Parathyroid adenoma (tissue), 2 donors: ENCODE data around the gene SPOCK2.
A peak's percentile ranks its signal among the peaks of the same experiment; 100 is the strongest.
"Not testable (repeated sequence)": the region's sequence is repeated elsewhere in the genome, so short reads cannot be mapped to it uniquely, and the experiment has no call there.

ENCODE experiments used
- H2AFZ ChIP-seq: fragments of 300-600 bp; sonication (generic); one replicate; pipeline ENCODE4 v1.7.0; 2017; ENCODE audit warnings: antibody characterized with exemption, mild to moderate bottlenecking
- H3K27ac ChIP-seq: fragments of 300-600 bp; sonication (generic); one replicate; pipeline ENCODE4 v1.7.0; 2017
- H3K27me3 ChIP-seq: fragments of 300-600 bp; sonication (generic); one replicate; pipeline ENCODE4 v1.7.0; 2017; ENCODE audit warnings: low read length; ENCODE audit not compliant: control insufficient read depth, insufficient read depth
- H3K36me3 ChIP-seq: fragments of 300-600 bp; sonication (generic); one replicate; pipeline ENCODE4 v1.7.0; 2017; ENCODE audit warnings: low read length; ENCODE audit not compliant: control insufficient read depth, insufficient read depth
- H3K4me1 ChIP-seq: fragments of 300-600 bp; sonication (generic); one replicate; pipeline ENCODE4 v1.7.0; 2017; ENCODE audit warnings: control low read depth
- H3K4me2 ChIP-seq: fragments of 300-600 bp; sonication (generic); one replicate; pipeline ENCODE4 v1.7.0; 2017; ENCODE audit warnings: low read length
- H3K4me3 ChIP-seq: fragments of 300-600 bp; sonication (generic); one replicate; pipeline ENCODE4 v1.7.0; 2017; ENCODE audit warnings: low read depth, low read length
- H3K79me2 ChIP-seq: fragments of 300-600 bp; sonication (generic); one replicate; pipeline ENCODE4 v1.7.0; 2017; ENCODE audit warnings: control low read depth
- H3K9ac ChIP-seq: fragments of 300-600 bp; sonication (generic); one replicate; pipeline ENCODE4 v1.7.0; 2017; ENCODE audit warnings: mild to moderate bottlenecking
- H3K9me3 ChIP-seq: fragments of 300-600 bp; sonication (generic); one replicate; pipeline ENCODE4 v1.7.0; 2017; ENCODE audit warnings: low read length; ENCODE audit not compliant: control insufficient read depth
- CTCF ChIP-seq: fragments of 300-600 bp; sonication (generic); IDR thresholded peaks from one replicate; pipeline ENCODE4 v1.7.0; 2017; ENCODE audit warnings: antibody characterized with exemption, mild to moderate bottlenecking
- donor health status: primary hyperparathyroidism.

SPOCK2 gene

GRCh38 chr10:72087969-72088888 lies at the start of gene SPOCK2:
Gene SPOCK2 (minus strand): TSS chr10:72088551. CDS start chr10:72088328, 223 bp downstream.
- Histone ChIP-seq H3K4me1 (peaks cover 10% of the 10 kb centered on the region), H3K9ac (no peak within 1 kb of the TSS), H3K27me3 (no peaks in the 10 kb centered on the region), H3K27ac (no peak within 1 kb of the TSS), H3K4me2 (peak within 1 kb of the TSS; percentile 53), H3K9me3 (no peaks in the 10 kb centered on the region), H3K79me2 (no peaks in the 10 kb centered on the region), H3K4me3 (peak within 1 kb of the TSS; percentile 40), H2AFZ (peak within 1 kb of the TSS; percentile 70), H3K36me3 (no peaks in the 10 kb centered on the region)
- no peak for TF ChIP-seq CTCF

GRCh38 chr10:72137583-72137982 lies 49.2 kb upstream of the SPOCK2 start:
- TF ChIP-seq CTCF = no peak
- Histone ChIP-seq H3K36me3 (no peaks in the 10 kb centered on the region), H3K4me2 (no peak overlapping the region), H3K79me2 (no peaks in the 10 kb centered on the region), H3K9me3 (no peaks in the 10 kb centered on the region), H3K27ac (no peak overlapping the region), H3K9ac (no peak overlapping the region), H3K4me3 (no peak overlapping the region), H3K4me1 (no peaks in the 10 kb centered on the region), H3K27me3 (no peaks in the 10 kb centered on the region), H2AFZ (no peak overlapping the region)

GRCh38 chr10:72136225-72136624 lies 47.9 kb upstream of the SPOCK2 start:
- H3K79me2 ChIP-seq, H3K4me1 ChIP-seq, H3K9ac ChIP-seq, H3K27ac ChIP-seq, H3K36me3 ChIP-seq, H3K9me3 ChIP-seq, H3K4me2 ChIP-seq, H3K27me3 ChIP-seq, H3K4me3 ChIP-seq, H2AFZ ChIP-seq: not testable (repeated sequence)

DNA sequence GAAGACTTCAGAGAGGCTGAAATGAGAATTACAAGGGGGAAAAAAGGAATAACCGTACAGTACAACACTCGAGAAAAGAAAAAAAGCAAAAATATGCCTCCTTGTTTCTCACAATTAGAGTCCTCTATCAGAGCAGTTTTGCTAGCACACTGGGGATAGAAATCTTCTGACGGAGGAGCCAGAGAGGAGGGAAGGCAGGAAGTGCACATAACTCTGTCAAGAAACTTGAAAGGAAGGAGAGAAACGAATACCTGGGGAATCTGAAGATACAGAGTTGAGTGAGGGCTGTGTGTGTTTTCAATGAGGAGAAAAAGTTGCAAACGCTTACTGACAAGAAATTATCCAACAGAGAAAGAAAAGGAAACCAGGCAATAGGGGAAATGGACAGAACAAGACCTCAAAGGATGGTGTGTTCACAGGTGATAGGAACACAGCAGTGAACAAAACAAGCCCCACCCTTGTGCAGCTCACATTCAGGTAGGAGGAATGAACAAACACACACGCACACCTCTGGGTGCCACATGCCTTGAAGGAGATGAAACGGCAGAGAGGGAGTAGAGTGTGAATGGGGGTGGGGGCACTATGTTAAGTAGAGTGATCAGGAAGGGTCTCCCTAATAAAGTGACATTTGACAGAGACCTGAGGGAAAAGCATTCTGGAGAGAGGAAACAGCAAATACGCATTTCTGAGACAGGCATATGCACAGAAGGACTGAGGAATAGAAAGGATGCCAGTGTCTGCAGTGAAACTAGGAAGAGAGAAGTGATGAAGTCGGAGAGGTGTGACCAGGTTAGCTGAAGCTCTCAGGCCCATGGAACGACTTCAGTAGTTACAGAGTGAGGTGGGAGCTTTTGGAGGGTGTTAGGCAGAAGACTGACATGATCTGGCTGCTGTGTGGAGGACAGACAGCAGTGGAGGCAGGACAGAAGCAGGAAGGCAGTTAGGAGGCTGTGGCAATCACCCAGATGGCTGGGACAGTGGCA lies 46.7 kb upstream of the SPOCK2 start:
- H3K27me3 ChIP-seq = no peaks in the 10 kb centered on the region
- no peak overlapping the region for H3K27ac ChIP-seq
- no peak overlapping the region for H3K4me2 ChIP-seq
- no peaks in the 10 kb centered on the region for H3K4me1 ChIP-seq
- no peaks in the 10 kb centered on the region for H3K79me2 ChIP-seq
- H3K36me3 ChIP-seq = no peaks in the 10 kb centered on the region
- H2AFZ ChIP-seq = no peak overlapping the region
- H3K9ac ChIP-seq = no peak overlapping the region
- TF ChIP-seq CTCF = no peak
- no peak overlapping the region for H3K4me3 ChIP-seq
- H3K9me3 ChIP-seq = no peaks in the 10 kb centered on the region

GRCh38 chr10:72133517-72133916 lies 45.2 kb upstream of the SPOCK2 start:
- Histone ChIP-seq H3K36me3 (no peaks in the 10 kb centered on the region), H2AFZ (no peak overlapping the region), H3K9ac (no peak overlapping the region), H3K4me2 (no peak overlapping the region), H3K79me2 (no peaks in the 10 kb centered on the region), H3K4me1 (no peaks in the 10 kb centered on the region), H3K27me3 (no peaks in the 10 kb centered on the region), H3K9me3 (no peaks in the 10 kb centered on the region), H3K4me3 (no peak overlapping the region), H3K27ac (no peak overlapping the region)
- TF ChIP-seq CTCF = no peak
